BLaER1 (cell line): ENCODE results near the gene PAK6.

Source experiments
- H3K27ac ChIP-seq: shearing (Covaris generic); formaldehyde crosslinking; 2 replicates; pipeline ENCODE4 v1.8.1; 2022
- H3K27me3 ChIP-seq: shearing (Covaris generic); formaldehyde crosslinking; 2 replicates; pipeline ENCODE4 v1.8.1; 2022
- H3K36me3 ChIP-seq: shearing (Covaris generic); formaldehyde crosslinking; 2 replicates; pipeline ENCODE4 v1.8.1; 2022
- H3K4me1 ChIP-seq: shearing (Covaris generic); formaldehyde crosslinking; 2 replicates; pipeline ENCODE4 v1.8.1; 2022
- H3K4me2 ChIP-seq: shearing (Covaris generic); formaldehyde crosslinking; 2 replicates; pipeline ENCODE4 v1.8.1; 2022
- H3K4me3 ChIP-seq: shearing (Covaris generic); formaldehyde crosslinking; 2 replicates; pipeline ENCODE4 v1.8.1; 2022
- H3K9ac ChIP-seq: shearing (Covaris generic); formaldehyde crosslinking; 2 replicates; pipeline ENCODE4 v1.8.1; 2022
- H3K9me3 ChIP-seq: shearing (Covaris generic); formaldehyde crosslinking; 2 replicates; pipeline ENCODE4 v1.8.1; 2022
- H4K20me1 ChIP-seq: shearing (Covaris generic); formaldehyde crosslinking; 2 replicates; pipeline ENCODE4 v1.8.1; 2022
- Cebpa-rat ChIP-seq: shearing (Covaris generic); IDR thresholded peaks from 2 replicates; pipeline ENCODE4 v1.8.1; 2022

Gene PAK6

DNA sequence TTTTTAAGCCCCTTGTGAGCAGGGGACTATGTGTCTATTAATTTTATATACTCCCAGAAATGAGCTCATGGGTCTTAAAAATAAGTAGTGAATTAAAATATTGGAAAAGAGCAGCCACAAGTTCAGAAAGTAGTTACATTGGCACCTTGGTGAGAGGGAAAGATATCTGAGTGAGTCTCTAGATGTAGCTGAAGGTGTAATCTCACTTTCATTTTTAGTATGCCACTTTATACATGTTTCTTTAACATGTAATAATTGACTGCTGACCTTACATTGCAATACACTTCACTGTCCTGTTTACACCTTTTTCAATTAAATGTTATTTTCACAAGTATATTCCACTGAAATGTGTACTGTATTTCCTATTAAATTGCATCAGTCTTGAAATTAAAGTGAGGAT is 12.1 kb upstream of the PAK6 start:
- Histone ChIP-seq H3K36me3 (peaks cover 86% of the 10 kb centered on the region), H3K27me3 (no peaks in the 10 kb centered on the region), H3K27ac (no peak overlapping the region), H3K4me2 (no peak overlapping the region), H3K9ac (no peak overlapping the region), H3K9me3 (no peaks in the 10 kb centered on the region), H3K4me1 (no peaks in the 10 kb centered on the region), H4K20me1 (no peaks in the 10 kb centered on the region), H3K4me3 (no peak overlapping the region)
- TF ChIP-seq Cebpa-rat, result no peak

DNA sequence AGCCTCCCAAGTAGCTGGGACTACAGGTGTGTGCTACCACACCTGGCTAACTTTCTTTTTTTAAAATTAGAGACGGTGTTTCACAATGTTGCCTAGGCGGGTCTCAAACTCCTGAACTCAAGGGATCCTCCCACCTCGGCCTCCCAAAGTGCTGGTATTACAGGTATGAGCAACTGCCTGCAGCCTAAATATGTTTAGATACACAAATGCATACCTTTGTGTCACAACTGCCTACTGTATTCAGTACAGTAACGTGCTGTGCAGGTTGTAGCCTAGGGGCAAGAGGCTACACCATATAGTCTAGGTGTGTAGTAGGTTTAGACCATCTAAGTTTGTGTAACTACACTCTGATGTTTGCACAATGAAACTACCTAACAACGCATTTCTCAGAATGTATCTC is 9.5 kb upstream of the PAK6 start:
- no peak for TF ChIP-seq Cebpa-rat
- Histone ChIP-seq H3K4me3 (no peak overlapping the region), H3K9me3 (no peaks in the 10 kb centered on the region), H3K4me2 (no peak overlapping the region), H3K36me3 (peaks cover 80% of the 10 kb centered on the region), H3K9ac (no peak overlapping the region), H3K27ac (no peak overlapping the region), H3K27me3 (no peaks in the 10 kb centered on the region), H4K20me1 (no peaks in the 10 kb centered on the region), H3K4me1 (peaks cover 18% of the 10 kb centered on the region)

DNA sequence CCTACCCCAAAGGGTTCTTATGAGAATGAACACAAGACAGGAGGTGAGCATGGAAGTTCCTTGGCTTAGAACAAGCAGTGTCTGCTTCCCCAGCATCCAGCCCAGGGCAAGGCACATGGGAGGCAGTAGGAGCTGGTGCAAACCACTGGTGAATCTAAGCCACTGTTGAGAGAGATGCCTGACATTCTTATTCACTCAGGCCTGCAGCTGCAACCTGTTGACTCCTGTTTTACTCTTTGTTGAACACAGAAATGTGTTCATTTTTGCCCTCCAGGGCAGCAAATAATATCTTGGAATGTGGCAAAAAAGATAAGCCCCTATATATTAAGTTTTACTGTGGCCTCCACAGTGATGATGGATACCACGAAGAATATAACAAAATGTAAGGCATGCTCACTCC is 8.9 kb upstream of the PAK6 start:
- Histone ChIP-seq H4K20me1 (no peaks in the 10 kb centered on the region), H3K4me2 (no peak overlapping the region), H3K4me1 (peaks cover 25% of the 10 kb centered on the region), H3K9me3 (no peaks in the 10 kb centered on the region), H3K4me3 (no peak overlapping the region), H3K9ac (no peak overlapping the region), H3K27me3 (no peaks in the 10 kb centered on the region), H3K27ac (no peak overlapping the region), H3K36me3 (peaks cover 74% of the 10 kb centered on the region)
- TF ChIP-seq Cebpa-rat, result no peak

GRCh38 chr15:40232625-40233070 is 6.2 kb upstream of the PAK6 start:
- H4K20me1 ChIP-seq, result no peaks in the 10 kb centered on the region
- no peaks in the 10 kb centered on the region for H3K9me3 ChIP-seq
- no peak overlapping the region for H3K4me2 ChIP-seq
- H3K4me1 ChIP-seq, result peaks cover 33% of the 10 kb centered on the region
- H3K4me3 ChIP-seq, result no peak overlapping the region
- H3K9ac ChIP-seq, result no peak overlapping the region
- peaks cover 58% of the 10 kb centered on the region for H3K36me3 ChIP-seq
- H3K27me3 ChIP-seq, result no peaks in the 10 kb centered on the region
- H3K27ac ChIP-seq, result no peak overlapping the region
- TF ChIP-seq Cebpa-rat, result no peak

DNA sequence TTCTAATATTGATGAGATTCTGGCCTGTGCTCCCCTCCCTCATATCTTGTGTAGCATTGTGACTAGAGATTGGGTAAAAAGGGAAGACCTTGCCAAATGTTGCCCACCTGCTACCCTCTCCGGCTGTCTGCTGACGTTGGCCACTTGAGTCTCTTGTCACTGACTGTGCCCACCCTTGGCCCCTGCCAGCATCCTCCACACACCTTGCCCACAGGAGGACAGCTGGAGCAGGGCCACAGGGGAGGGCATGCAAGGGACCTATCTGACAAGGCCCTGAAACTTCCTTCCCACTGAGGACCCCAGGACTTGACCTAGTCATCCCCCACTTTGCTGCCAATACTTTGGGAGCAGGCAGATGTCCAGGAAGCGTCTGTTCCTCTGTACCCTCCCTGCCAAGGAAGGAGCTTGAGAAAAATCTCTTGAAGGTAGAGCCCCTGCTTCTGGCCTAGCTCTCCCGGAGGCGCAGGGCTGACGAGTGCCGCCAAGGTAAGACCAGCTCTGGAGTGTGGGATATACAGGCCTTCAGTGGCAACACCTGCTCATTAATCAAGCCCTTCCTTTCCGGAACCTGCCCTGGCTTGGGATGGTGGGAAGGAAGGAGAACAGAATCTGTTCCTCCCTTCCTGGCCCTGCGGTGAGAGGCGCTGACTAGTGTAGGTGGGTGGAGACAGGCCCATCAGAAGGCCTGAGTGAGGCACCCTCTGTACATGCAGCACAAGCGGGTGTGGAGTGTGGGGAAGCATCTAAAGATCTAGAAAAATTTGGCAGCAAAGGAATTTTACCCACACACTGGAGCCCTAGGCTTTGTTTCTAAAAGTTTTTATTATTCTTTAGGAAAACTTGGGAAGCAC is 4.9 kb upstream of the PAK6 start:
- Histone ChIP-seq H4K20me1 (no peaks in the 10 kb centered on the region), H3K27me3 (no peaks in the 10 kb centered on the region), H3K4me3 (no peak overlapping the region), H3K4me1 (peaks cover 42% of the 10 kb centered on the region), H3K9me3 (no peaks in the 10 kb centered on the region), H3K27ac (0 out of 2 replicates have a peak overlapping the region, but pooled peaks have one; percentile 40), H3K9ac (no peak overlapping the region), H3K4me2 (peak overlapping the region; percentile 62), H3K36me3 (peaks cover 45% of the 10 kb centered on the region)
- no peak for TF ChIP-seq Cebpa-rat

DNA sequence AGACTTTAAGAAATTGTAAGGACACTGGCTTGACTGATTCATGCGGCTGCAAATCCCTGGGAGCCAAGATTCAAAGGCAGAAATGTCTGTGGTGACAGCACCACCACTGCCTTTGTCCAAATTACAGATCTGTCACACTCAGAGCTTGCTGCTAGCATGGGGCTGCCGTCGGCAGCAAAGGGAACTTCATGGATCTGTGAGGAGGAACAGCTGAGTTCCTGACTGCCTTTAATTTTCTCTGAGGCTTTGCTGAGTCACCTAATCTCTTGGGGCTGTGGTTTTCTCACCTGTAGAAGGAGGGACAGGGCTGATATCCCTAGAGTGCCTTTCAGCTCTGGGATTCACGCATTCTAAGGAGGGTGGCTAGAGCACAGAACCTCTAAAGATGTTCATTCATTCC is 4.1 kb upstream of the PAK6 start:
- peaks cover 50% of the 10 kb centered on the region for H3K4me1 ChIP-seq
- H3K36me3 ChIP-seq, result peaks cover 37% of the 10 kb centered on the region
- H3K4me3 ChIP-seq, result no peak overlapping the region
- peak overlapping the region; percentile 40; the same call in 1 of the 2 replicates for H3K27ac ChIP-seq
- H3K4me2 ChIP-seq, result peak overlapping the region; percentile 62
- peaks cover 7% of the 10 kb centered on the region; the same call in 1 of the 2 replicates for H3K27me3 ChIP-seq
- no peaks in the 10 kb centered on the region for H4K20me1 ChIP-seq
- H3K9me3 ChIP-seq, result no peaks in the 10 kb centered on the region
- no peak overlapping the region; the same call in 1 of the 2 replicates for H3K9ac ChIP-seq
- no peak for TF ChIP-seq Cebpa-rat

DNA sequence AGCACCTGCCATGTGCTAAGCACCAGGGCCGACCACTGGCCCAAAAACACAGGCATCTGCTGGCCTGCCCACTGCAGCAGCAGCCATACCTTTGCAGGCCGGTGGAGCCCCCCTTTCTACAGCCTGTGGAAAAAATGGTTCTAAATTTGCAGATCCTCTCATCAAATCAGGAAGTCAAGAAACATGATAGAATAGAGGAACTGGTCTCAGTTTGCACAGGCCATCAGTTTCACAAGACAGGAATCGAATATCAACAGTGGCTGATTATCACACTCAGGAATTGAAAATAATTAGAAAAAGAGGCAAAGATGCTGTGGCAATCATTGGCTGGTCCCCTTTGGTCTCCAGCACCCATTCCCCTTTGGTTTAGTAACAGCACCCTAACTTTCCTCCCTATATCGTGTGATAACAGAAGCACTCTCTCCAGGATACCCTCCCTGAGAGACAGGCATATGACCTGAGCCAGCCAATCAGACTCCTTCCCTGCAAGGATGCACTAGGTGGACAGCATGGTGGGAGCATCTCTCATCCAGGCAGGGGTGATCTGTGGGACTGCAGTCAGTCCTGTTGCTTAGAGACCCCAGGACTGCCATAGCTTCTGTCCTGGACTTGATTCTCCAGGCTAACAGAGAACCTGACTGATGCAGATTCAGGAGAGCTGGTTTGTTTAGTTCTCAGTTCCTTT is 3.5 kb upstream of the PAK6 start:
- peak overlapping the region; percentile 62 for H3K4me2 ChIP-seq

DNA sequence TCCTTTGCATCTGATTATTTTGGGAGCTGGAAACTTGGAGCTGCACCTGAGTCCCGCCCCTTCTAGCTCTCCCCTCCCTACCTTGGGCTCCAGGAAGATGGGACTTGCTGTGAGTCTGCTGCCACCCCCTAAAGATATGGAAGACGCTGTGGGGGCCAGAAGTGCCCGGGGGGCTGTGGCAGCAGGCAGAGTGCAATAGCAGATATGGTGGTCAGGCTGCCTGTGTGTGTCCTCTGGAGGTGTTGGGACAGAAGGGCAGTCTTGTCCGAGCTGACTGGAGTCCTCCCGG is 485 bp downstream of the PAK6 start:
- Histone ChIP-seq H3K4me1 (peaks cover 42% of the 10 kb centered on the region), H3K9ac (0 out of 2 replicates have a peak overlapping the region, but pooled peaks have one; percentile 35), H3K4me3 (peak overlapping the region; percentile 59), H4K20me1 (no peaks in the 10 kb centered on the region), H3K4me2 (peak overlapping the region; percentile 91), H3K27ac (no peak overlapping the region), H3K36me3 (no peaks in the 10 kb centered on the region), H3K27me3 (peaks cover 7% of the 10 kb centered on the region; the same call in 1 of the 2 replicates), H3K9me3 (no peaks in the 10 kb centered on the region)
- no peak for TF ChIP-seq Cebpa-rat

More for the DNA sequence above, 3.5 kb upstream of the PAK6 start:
- no peak for TF ChIP-seq Cebpa-rat
- H3K27me3 ChIP-seq, result peaks cover 7% of the 10 kb centered on the region; the same call in 1 of the 2 replicates
- H3K9ac ChIP-seq, result no peak overlapping the region; the same call in 1 of the 2 replicates
- peak overlapping the region; percentile 40; the same call in 1 of the 2 replicates for H3K27ac ChIP-seq
- H3K9me3 ChIP-seq, result no peaks in the 10 kb centered on the region
- no peak overlapping the region for H3K4me3 ChIP-seq
- H3K36me3 ChIP-seq, result peaks cover 33% of the 10 kb centered on the region
- H4K20me1 ChIP-seq, result no peaks in the 10 kb centered on the region
- H3K4me1 ChIP-seq, result peaks cover 56% of the 10 kb centered on the region

DNA sequence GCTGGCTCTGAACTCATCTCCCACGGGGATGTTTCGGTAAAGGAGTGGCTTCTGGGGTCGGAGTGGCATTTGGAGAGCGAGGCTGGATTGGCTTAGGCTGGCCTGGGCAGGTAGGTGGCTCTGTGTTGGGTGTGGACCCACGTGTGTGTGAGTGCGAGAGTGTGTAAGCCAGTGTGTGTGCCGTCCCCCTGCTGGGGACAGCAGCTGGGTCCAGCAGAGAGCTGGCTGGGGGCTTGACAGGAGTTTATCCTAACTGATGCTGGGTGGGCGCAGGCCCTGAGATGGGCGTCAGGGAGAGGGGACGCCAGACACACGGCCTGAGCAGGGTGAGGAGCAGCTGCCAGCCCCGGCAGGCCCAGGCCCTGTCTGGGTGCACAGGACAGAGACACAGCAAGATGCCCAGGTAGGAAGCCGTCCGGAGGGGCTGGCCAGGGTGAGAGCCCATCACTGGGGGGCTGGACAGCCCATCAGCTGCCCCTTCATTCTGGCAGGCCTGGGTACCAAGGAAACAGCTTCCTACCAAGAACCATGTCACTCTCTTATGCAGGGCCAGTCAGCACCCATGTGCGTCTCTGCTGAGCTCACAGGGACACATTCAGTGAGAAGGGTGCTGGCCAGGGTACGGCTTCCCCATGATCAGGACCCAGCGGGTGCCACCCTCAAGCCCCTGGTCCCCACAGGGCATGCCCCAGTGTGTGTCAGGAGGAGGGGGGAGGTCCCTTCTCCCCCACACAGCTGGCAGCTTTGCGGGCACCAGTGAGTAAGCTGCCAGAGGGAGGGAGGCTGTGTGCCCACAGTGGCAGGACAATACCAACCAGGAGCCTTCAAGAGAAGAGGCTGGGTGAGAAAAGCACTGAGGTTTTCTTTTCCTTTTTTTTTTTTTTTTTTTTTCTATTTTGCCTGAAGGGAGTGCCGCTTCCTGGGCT is 1.1 kb downstream of the PAK6 start:
- H3K9ac ChIP-seq, result 0 out of 2 replicates have a peak overlapping the region, but pooled peaks have one; percentile 35
- H3K36me3 ChIP-seq, result no peaks in the 10 kb centered on the region
- no peak overlapping the region for H3K4me3 ChIP-seq
- no peak for TF ChIP-seq Cebpa-rat
- peaks cover 7% of the 10 kb centered on the region; the same call in 1 of the 2 replicates for H3K27me3 ChIP-seq
- H3K27ac ChIP-seq, result no peak overlapping the region
- H3K9me3 ChIP-seq, result no peaks in the 10 kb centered on the region
- H4K20me1 ChIP-seq, result no peaks in the 10 kb centered on the region
- H3K4me2 ChIP-seq, result peak overlapping the region; percentile 91
- peaks cover 36% of the 10 kb centered on the region for H3K4me1 ChIP-seq
